ENCODE data around the gene GPX6. TPM values are rescaled to one million over a fixed set of nuclear protein-coding genes. Genes with fewer than 3 reads are reported as not detected.
"Not testable (repeated sequence)": the region's sequence is repeated elsewhere in the genome, so short reads cannot be mapped to it uniquely, and the experiment has no call there.

GPX6 gene
- total RNA-seq, 2 experiments from 2014 or later: not detected

DNA sequence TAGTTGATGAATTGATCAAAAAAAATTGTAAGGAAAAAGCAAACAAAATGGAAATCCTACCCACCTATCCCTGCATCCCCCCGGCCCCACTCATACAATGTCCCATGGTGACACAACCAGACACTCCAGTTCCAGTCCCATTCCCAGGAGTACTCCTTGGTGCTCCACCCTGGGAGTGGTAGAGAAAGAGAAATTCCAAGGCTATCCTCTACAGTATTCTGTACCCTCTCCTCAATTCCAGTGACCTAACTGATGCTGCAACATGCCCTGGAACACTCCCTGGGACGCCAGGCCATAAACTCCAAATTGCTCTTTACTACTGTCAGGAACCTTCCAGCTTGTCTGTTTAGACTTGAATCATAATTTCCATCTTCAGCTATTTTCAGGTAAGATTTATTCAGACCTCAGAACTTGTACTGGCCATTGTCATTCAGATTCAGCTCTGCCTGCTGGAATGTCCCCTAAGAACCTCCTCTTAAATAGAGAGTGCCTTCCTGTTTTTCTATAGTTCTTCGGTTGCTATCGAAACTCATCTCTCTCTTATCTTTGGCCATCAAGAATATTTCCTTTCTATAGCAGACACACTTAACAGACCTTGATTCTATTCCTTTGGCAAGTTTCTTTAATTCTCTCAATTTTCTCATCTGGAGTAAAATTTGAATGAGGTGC, 8.7 kb downstream of the GPX6 start:
- ChIA-PET POLR2A (interaction anchor here (1.0 kb wide), 1 partner anchor 78 kb away, joined by 3 read pairs; no protein-coding TSS in a partner anchor), CTCF (interaction anchor here (1.4 kb wide), 1 partner anchor 13 kb away, joined by 4 read pairs; no protein-coding TSS in a partner anchor)
- DNase-seq: no peak
- Mint-ChIP-seq H3K9me3 (no peaks in the 10 kb centered on the region), H3K36me3 (ENCODE audit: low read depth) (no peaks in the 10 kb centered on the region), H3K27me3 (peaks cover 2% of the 10 kb centered on the region), H3K4me1 (peaks cover 13% of the 10 kb centered on the region), H3K4me3 (no peak overlapping the region), H3K27ac (no peak overlapping the region)

GRCh38 chr6:28505733-28506132, 9.9 kb downstream of the GPX6 start:
- Mint-ChIP-seq H3K4me1 (peaks cover 13% of the 10 kb centered on the region), H3K9me3 (no peaks in the 10 kb centered on the region), H3K27ac (no peak overlapping the region), H3K36me3 (ENCODE audit: low read depth) (no peaks in the 10 kb centered on the region), H3K27me3 (peaks cover 2% of the 10 kb centered on the region), H3K4me3 (no peak overlapping the region)
- POLR2A ChIA-PET: no interaction called here
- no peak for DNase-seq
- CTCF ChIA-PET: interaction anchor here (1.4 kb wide), 1 partner anchor 12 kb away, joined by 4 read pairs; no protein-coding TSS in a partner anchor

DNA sequence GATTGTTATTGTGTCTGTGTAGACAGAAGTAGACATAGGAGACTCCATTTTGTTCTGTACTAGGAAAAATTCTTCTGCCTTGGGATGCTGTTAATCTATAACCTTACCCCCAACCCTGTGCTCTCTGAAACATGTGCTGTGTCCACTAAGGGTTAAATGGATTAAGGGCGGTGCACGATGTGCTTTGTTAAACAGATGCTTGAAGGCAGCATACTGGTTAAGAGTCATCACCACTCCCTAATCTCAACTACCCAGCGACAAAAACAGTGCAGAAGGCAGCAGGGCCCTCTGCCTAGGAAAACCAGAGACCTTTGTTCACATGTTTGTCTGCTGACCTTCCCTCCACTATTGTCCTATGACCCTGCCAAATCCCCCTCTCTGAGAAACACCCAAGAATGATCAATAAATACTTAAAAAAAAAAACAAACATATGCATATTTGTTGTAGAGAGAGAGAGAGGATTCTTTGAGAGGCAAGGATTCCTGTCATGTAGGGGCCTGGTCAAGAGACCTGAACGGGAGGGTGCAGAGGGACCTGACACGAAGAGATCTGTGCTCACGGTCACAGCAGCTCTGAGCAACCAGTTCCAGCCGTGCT, 12.8 kb downstream of the GPX6 start:
- DNase-seq; CTCF ChIA-PET; H3K27ac Mint-ChIP-seq; H3K9me3 Mint-ChIP-seq; H3K36me3 Mint-ChIP-seq (ENCODE audit: low read depth); H3K27me3 Mint-ChIP-seq; POLR2A ChIA-PET; H3K4me3 Mint-ChIP-seq: not testable (repeated sequence)
- peaks cover 13% of the 10 kb centered on the region for H3K4me1 Mint-ChIP-seq

DNA sequence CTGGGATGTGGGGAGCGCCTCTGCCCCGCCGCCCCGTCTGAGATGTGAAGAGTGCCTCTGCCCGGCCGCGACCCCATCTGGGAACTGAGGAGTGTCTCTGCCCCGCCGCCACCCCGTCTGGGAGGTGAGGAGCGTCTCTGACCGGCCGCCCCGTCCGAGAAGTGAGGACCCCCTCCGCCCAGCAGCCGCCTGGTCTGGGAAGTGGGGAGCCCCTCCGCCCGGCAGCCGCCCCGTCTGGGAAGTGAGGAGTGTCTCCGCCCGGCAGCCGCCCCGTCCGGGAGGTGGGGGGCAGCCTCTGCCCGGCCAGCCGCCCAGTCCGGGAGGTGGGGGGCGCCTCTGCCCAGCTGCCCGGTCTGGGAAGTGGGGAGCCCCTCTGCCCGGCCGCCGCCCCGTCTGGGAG, 13.5 kb downstream of the GPX6 start:
- H3K4me1 Mint-ChIP-seq; H3K9me3 Mint-ChIP-seq; H3K27me3 Mint-ChIP-seq; POLR2A ChIA-PET; H3K4me3 Mint-ChIP-seq; CTCF ChIA-PET; H3K27ac Mint-ChIP-seq; H3K36me3 Mint-ChIP-seq (ENCODE audit: low read depth); DNase-seq: not testable (repeated sequence)

DNA sequence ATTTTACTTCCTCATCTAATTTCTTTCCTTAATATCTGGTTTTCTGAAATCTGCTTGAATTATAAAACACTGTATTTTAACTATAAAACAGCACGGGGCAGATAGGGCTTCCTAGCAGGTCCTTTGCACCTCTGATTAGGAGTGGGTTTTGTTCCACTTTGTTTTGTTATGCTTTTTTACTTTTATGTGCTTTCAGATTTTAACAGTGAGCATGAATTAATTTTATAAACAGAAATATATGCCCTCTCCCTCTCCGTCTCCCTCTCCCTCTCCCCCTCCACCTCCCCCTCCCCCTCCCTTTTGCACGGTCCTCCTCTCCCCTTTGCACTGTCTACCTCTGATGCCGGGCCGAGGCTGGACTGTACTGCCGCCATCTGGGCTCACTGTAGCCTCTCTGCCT, 14.3 kb downstream of the GPX6 start:
- CTCF ChIA-PET: no interaction called here
- no peak overlapping the region for H3K4me3 Mint-ChIP-seq

GRCh38 chr6:28497893-28498292, 17.7 kb downstream of the GPX6 start:
- H3K27ac Mint-ChIP-seq: no peak overlapping the region
- no peaks in the 10 kb centered on the region for H3K36me3 Mint-ChIP-seq (ENCODE audit: low read depth)
- POLR2A ChIA-PET: no interaction called here

More for the DNA sequence above, 14.3 kb downstream of the GPX6 start:
- H3K36me3 Mint-ChIP-seq (ENCODE audit: low read depth): no peaks in the 10 kb centered on the region
- H3K27ac Mint-ChIP-seq: no peak overlapping the region
- peaks cover under 1% of the 10 kb centered on the region for H3K4me1 Mint-ChIP-seq
- no peak for DNase-seq
- peaks cover 11% of the 10 kb centered on the region for H3K27me3 Mint-ChIP-seq
- H3K9me3 Mint-ChIP-seq: no peaks in the 10 kb centered on the region
- POLR2A ChIA-PET: no interaction called here

DNA sequence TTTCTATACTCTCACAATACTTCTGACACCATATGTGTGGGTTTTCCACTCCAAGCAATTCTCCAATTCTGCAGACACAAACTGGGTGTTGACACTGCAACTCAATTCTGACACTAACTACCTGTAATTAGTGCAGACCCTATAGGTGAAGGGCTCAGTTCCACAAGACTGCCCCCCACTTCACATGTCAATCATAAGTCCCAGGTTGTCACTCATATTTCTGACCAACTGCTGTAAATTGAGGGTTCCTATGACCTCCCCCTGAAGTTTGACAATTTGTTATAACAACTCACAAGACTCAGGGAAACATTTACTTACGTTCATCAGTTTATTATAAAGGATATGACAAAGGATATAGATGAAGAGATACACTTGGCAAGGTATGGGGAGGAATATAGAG, 18.3 kb downstream of the GPX6 start:
- Mint-ChIP-seq H3K27ac (no peak overlapping the region), H3K27me3 (peaks cover 28% of the 10 kb centered on the region), H3K9me3 (no peaks in the 10 kb centered on the region), H3K4me3 (no peak overlapping the region), H3K4me1 (no peaks in the 10 kb centered on the region), H3K36me3 (ENCODE audit: low read depth) (no peaks in the 10 kb centered on the region)
- ChIA-PET CTCF (no interaction called here), POLR2A (no interaction called here)
- DNase-seq: no peak

More at GRCh38 chr6:28497893-28498292, 17.7 kb downstream of the GPX6 start:
- DNase-seq: no peak
- Mint-ChIP-seq H3K4me3 (no peak overlapping the region), H3K4me1 (no peaks in the 10 kb centered on the region), H3K9me3 (no peaks in the 10 kb centered on the region), H3K27me3 (peaks cover 25% of the 10 kb centered on the region)
- CTCF ChIA-PET: no interaction called here

GRCh38 chr6:28496099-28496779, 19.4 kb downstream of the GPX6 start:
- Mint-ChIP-seq H3K36me3 (ENCODE audit: low read depth) (no peaks in the 10 kb centered on the region), H3K4me1 (no peaks in the 10 kb centered on the region), H3K4me3 (no peak overlapping the region), H3K27me3 (peaks cover 37% of the 10 kb centered on the region), H3K27ac (no peak overlapping the region), H3K9me3 (no peaks in the 10 kb centered on the region)
- no peak for DNase-seq
- ChIA-PET CTCF (interaction anchor here (1.2 to 2.1 kb wide), 3 partner anchors 84 to 189 kb away, joined by 3 to 8 read pairs (median 8); no protein-coding TSS in a partner anchor), POLR2A (no interaction called here)

DNA sequence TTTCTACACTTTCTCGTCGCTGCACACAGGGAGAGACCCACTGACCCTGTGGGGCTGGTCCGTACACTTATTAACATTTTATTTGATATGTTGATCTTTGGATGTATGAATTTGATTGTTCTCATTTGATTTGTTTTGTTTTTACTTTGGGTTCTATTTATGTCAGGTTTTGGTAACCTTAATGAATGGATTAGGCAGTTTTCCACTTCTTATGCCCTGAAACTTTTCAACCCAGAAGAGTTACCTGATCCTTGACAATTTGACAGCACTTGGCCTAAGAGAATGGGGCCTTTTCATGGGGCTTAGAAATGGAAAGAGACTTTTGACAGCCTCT, 23.6 kb downstream of the GPX6 start:
- CTCF ChIA-PET: no interaction called here

GRCh38 chr6:28490205-28490890, 25.2 kb downstream of the GPX6 start:
- POLR2A ChIA-PET: no interaction called here

More for the DNA sequence above, 23.6 kb downstream of the GPX6 start:
- Mint-ChIP-seq H3K4me1 (peaks cover 16% of the 10 kb centered on the region), H3K27ac (no peak overlapping the region), H3K36me3 (ENCODE audit: low read depth) (no peaks in the 10 kb centered on the region), H3K27me3 (peaks cover 58% of the 10 kb centered on the region), H3K4me3 (no peak overlapping the region), H3K9me3 (no peaks in the 10 kb centered on the region)
- DNase-seq: no peak
- POLR2A ChIA-PET: no interaction called here

DNA sequence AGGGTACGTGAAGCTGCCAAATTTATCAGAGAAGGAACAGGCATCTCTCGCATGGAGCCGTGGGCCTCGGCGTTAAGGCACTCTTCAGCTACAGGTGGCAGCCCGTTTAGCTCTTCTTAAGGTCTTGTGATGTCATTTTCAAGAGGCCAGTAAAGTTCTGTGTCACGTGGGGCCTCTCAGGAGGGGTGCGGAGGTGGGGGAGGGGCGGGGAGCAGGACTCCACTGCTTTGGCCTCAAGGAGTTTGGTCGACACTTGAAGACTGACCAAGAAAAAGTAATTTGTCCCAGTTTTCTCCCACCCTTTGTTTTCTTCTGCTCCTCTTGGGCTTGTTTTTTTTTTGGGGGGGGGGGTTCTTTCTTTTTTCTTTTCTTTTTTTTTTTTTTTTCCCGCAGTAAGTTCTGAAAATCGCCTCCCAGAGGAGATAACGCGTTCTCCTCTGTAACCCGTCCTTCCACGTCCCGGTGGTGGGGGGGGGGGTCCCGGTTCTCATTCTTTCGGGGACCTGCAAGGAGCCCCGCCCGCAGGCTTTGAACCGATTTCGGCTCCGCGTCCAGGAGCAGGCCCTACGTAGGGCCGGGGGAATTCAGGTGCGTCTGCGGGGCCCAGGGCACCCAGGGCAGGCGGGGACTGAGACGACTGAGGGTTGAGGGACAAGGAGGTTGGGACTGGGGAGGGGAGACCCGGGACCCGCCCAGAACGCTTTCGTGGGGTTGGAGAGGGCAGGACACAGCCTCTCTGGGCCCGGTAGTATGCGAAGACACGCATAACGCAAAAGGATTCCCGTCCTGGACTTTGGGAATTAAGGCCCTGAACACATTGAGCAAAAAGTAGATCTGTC, 26.0 kb downstream of the GPX6 start:
- no peaks in the 10 kb centered on the region for H3K9me3 Mint-ChIP-seq
- no peak overlapping the region for H3K27ac Mint-ChIP-seq
- H3K4me3 Mint-ChIP-seq: peak overlapping the region; percentile 54
- ChIA-PET POLR2A (interaction anchor here (0.6 kb wide), 2 partner anchors 168 to 434 kb away, joined by 3 read pairs; partner anchors contain the start of gene TRIM27), CTCF (interaction anchor here (1.1 kb wide), 1 partner anchor 134 kb away, joined by 3 read pairs; no protein-coding TSS in a partner anchor)
- H3K27me3 Mint-ChIP-seq: peaks cover 62% of the 10 kb centered on the region
- H3K36me3 Mint-ChIP-seq (ENCODE audit: low read depth): no peaks in the 10 kb centered on the region
- peak; percentile 31 for DNase-seq
- H3K4me1 Mint-ChIP-seq: peaks cover 18% of the 10 kb centered on the region

More at GRCh38 chr6:28490205-28490890, 25.2 kb downstream of the GPX6 start:
- Mint-ChIP-seq H3K4me3 (peak overlapping the region; percentile 33), H3K27me3 (peaks cover 63% of the 10 kb centered on the region), H3K9me3 (no peaks in the 10 kb centered on the region), H3K36me3 (ENCODE audit: low read depth) (no peaks in the 10 kb centered on the region), H3K4me1 (peaks cover 18% of the 10 kb centered on the region), H3K27ac (no peak overlapping the region)
- DNase-seq: no peak
- CTCF ChIA-PET: no interaction called here

GRCh38 chr6:28488916-28489365, 26.7 kb downstream of the GPX6 start:
- peak overlapping the region; percentile 54 for H3K4me3 Mint-ChIP-seq
- POLR2A ChIA-PET: interaction anchor here (0.6 kb wide), 2 partner anchors 169 to 435 kb away, joined by 3 read pairs; partner anchors contain the start of gene TRIM27
- no peaks in the 10 kb centered on the region for H3K9me3 Mint-ChIP-seq

More at GRCh38 chr6:28488916-28489365, 26.7 kb downstream of the GPX6 start:
- no peak overlapping the region for H3K27ac Mint-ChIP-seq
- no peaks in the 10 kb centered on the region for H3K36me3 Mint-ChIP-seq (ENCODE audit: low read depth)
- H3K27me3 Mint-ChIP-seq: peaks cover 58% of the 10 kb centered on the region
- DNase-seq: no peak
- CTCF ChIA-PET: interaction anchor here (1.1 kb wide), 1 partner anchor 133 kb away, joined by 3 read pairs; no protein-coding TSS in a partner anchor
- peaks cover 18% of the 10 kb centered on the region for H3K4me1 Mint-ChIP-seq
